ENCODE measurements around the gene GFI1B.
A peak's percentile ranks its signal among the peaks of the same experiment; 100 is the strongest.
"Not testable (repeated sequence)": the region's sequence is repeated elsewhere in the genome, so short reads cannot be mapped to it uniquely, and the experiment has no call there.

GFI1B gene

GRCh38 chr9:133026426-133026825 lies 47.9 kb downstream of the GFI1B start:
- no peak for DNase-seq

GRCh38 chr9:133027134-133027533 lies 48.6 kb downstream of the GFI1B start:
- no peak for DNase-seq

GRCh38 chr9:133028221-133028620 lies 49.7 kb downstream of the GFI1B start:
- DNase-seq: no peak

- no peak for DNase-seq
Observed at GRCh38 chr9:133029994-133030316, 51.5 kb downstream of the GFI1B start.

GRCh38 chr9:133030317-133031129 lies 52.0 kb downstream of the GFI1B start, which contains the start of gene GTF3C5:
Gene GTF3C5 (plus strand): TSS chr9:133030997. CDS start chr9:133031012, 15 bp downstream.
- DNase-seq: peak; percentile 93

GRCh38 chr9:133031130-133031422 lies 52.6 kb downstream of the GFI1B start:
- DNase-seq: no peak

- no peak for DNase-seq
Observed at GRCh38 chr9:133031496-133031911, 53.0 kb downstream of the GFI1B start.

- DNase-seq: no peak
Observed at GRCh38 chr9:133032171-133032570, 53.7 kb downstream of the GFI1B start.

GRCh38 chr9:133035669-133036068 lies 57.2 kb downstream of the GFI1B start:
- DNase-seq: no peak

GRCh38 chr9:133037775-133038515 lies 59.5 kb downstream of the GFI1B start:
- no peak for DNase-seq

- DNase-seq: not testable (repeated sequence)
Observed at GRCh38 chr9:133040892-133041479, 62.5 kb downstream of the GFI1B start.

Data from SIG-M5 (cell line).